HCT116 (cell line): ENCODE results near the gene PCDH9. TPM values are rescaled to one million over a fixed set of nuclear protein-coding genes. Genes with fewer than 3 reads are reported as not detected.

ENCODE experiments used
- ATAC-seq: fragments of 200-7000 bp; cut with Tn5 transposase; 2 replicates; pipeline ENCODE4 v1.9.1; 2020; ENCODE audit warnings: mild to moderate bottlenecking, moderate library complexity
- BruUV-seq: library from RNA; stranded (reverse); fragments of 400-500 nt; replicated peaks from 2 replicates; lab custom pipeline; 2021; lab: Mats Ljungman, UMichigan
- CTCF ChIA-PET: fragments of 300-600 bp; sonication (Branson Sonifier 250); formaldehyde crosslinking; loops from one replicate; lab custom pipeline; 2021; ENCODE audit warnings: antibody characterized with exemption; lab: Charles Lee
- POLR2A ChIA-PET: fragments of 300-600, 350-600 bp; sonication (Branson Sonifier 250); formaldehyde crosslinking; loops from one replicate; lab custom pipeline; 2021; ENCODE audit warnings: antibody characterized with exemption; lab: Charles Lee
- RAD21 ChIA-PET, 2 experiments: fragments of 300-600 bp; sonication (Branson Sonifier 250); formaldehyde crosslinking; loops; one replicate each; lab custom pipeline; 2023; ENCODE audit warnings: low total read pairs in 2 of 2; ENCODE audit not compliant: uncharacterized antibody in 2 of 2, unreplicated experiment in 2 of 2, low non-redundant PET in 1 of 2; lab: Charles Lee
- DNase-seq: peaks from one replicate; pipeline ENCODE4 v3.0.0-alpha.2; 2010; ENCODE audit warnings: low read depth, low spot score
- H2AFZ ChIP-seq: fragments of 200-600 bp; shearing (Covaris generic), sonication (generic); 2 replicates; pipeline ENCODE4 v1.6.1; 2017; ENCODE audit warnings: low read depth, mixed run types, mixed read lengths, antibody characterized with exemption, low read length; ENCODE audit not compliant: poor library complexity, severe bottlenecking
- H3K27ac ChIP-seq: 2 replicates; pipeline ENCODE4 v1.5.1; 2012; ENCODE audit warnings: low read depth, low read length
- H3K27me3 ChIP-seq: fragments of 200-600 bp; sonication (generic); 2 replicates; pipeline ENCODE4 v1.6.1; 2016; ENCODE audit warnings: mixed run types, low read length, mixed read lengths; ENCODE audit not compliant: insufficient read depth
- H3K36me3 ChIP-seq, 2 experiments: fragments of 200-500 bp in 1 of 2; fragments of 200-600 bp in 1 of 2; sonication (Bioruptor generic) in 1 of 2; sonication (generic) in 1 of 2; 2 replicates each; pipeline versions ENCODE4 v1.5.1 to v1.6.1; 2014 to 2016; ENCODE audit warnings: low read length in 2 of 2, inconsistent platforms in 1 of 2, mixed read lengths in 1 of 2, mixed run types in 1 of 2; ENCODE audit not compliant: insufficient read depth in 2 of 2, control insufficient read depth in 1 of 2
- H3K4me1 ChIP-seq, 2 experiments: fragments of 200-600 bp in 1 of 2; sonication (generic) in 1 of 2; 2 replicates each; pipeline versions ENCODE4 v1.5.1 to v1.6.1; 2012 to 2017; ENCODE audit warnings: low read length in 2 of 2, inconsistent platforms in 1 of 2, mild to moderate bottlenecking in 1 of 2, mixed read lengths in 1 of 2, mixed run types in 1 of 2, moderate library complexity in 1 of 2; ENCODE audit not compliant: insufficient read depth in 2 of 2, control insufficient read depth in 1 of 2
- H3K4me2 ChIP-seq: fragments of 200-600 bp; sonication (generic); 2 replicates; pipeline ENCODE4 v1.6.1; 2017; ENCODE audit warnings: mixed run types, low read length, mixed read lengths
- H3K4me3 ChIP-seq, 2 experiments: fragments of 200-600 bp in 1 of 2; sonication (generic) in 1 of 2; replicated peaks in 1 of 2; 2 replicates each; pipeline ENCODE4 v1.5.1; 2011 to 2016; ENCODE audit warnings: low read length in 2 of 2, control low read depth in 1 of 2, low read depth in 1 of 2, mild to moderate bottlenecking in 1 of 2, mixed read lengths in 1 of 2, mixed run types in 1 of 2
- H3K79me2 ChIP-seq: fragments of 200-600 bp; sonication (generic); 2 replicates; pipeline ENCODE4 v1.6.1; 2017; ENCODE audit warnings: mild to moderate bottlenecking, mixed run types, low read length, moderate library complexity, mixed read lengths; ENCODE audit not compliant: insufficient read depth
- H3K9ac ChIP-seq: fragments of 200-600 bp; sonication (generic); 2 replicates; pipeline ENCODE4 v1.6.1; 2016; ENCODE audit warnings: low read length, mixed read lengths
- H3K9me2 ChIP-seq: fragments of 200-600 bp; sonication (generic), shearing (Covaris generic); 2 replicates; pipeline ENCODE4 v1.6.1; 2017; ENCODE audit warnings: mixed run types, mild to moderate bottlenecking, moderate library complexity; ENCODE audit not compliant: insufficient read depth
- H3K9me3 ChIP-seq, 2 experiments: fragments of 200-500 bp in 1 of 2; fragments of 200-600 bp in 1 of 2; sonication (Bioruptor generic) in 1 of 2; sonication (generic) in 1 of 2; 2 replicates each; pipeline ENCODE4 v1.6.1; 2014 to 2017; ENCODE audit warnings: low read length in 2 of 2, mixed read lengths in 2 of 2, inconsistent platforms in 1 of 2, low read depth in 1 of 2, mild to moderate bottlenecking in 1 of 2, mixed run types in 1 of 2, moderate library complexity in 1 of 2; ENCODE audit not compliant: control insufficient read depth in 1 of 2, insufficient read depth in 1 of 2
- H4K20me1 ChIP-seq: fragments of 200-600 bp; sonication (generic), shearing (Covaris generic); 2 replicates; pipeline ENCODE4 v1.6.1; 2017; ENCODE audit warnings: mixed run types, mild to moderate bottlenecking, moderate library complexity; ENCODE audit not compliant: insufficient read depth
- CBX3 ChIP-seq: IDR thresholded peaks from 2 replicates; pipeline ENCODE4 v1.6.1; 2012; ENCODE audit warnings: low read depth
- CEBPB ChIP-seq: IDR thresholded peaks from 2 replicates; pipeline ENCODE4 v1.6.1; 2012; ENCODE audit warnings: low read depth
- CTCF ChIP-seq, 3 experiments: fragments of 200-600 bp in 1 of 3; sonication (generic) in 1 of 3; IDR thresholded peaks in 2 of 3; conservative IDR thresholded peaks in 1 of 3; 2 replicates each; pipeline ENCODE4 v1.5.1; 2012 to 2017; ENCODE audit warnings: low read depth in 2 of 3, low read length in 2 of 3, antibody characterized with exemption in 1 of 3, borderline replicate concordance in 1 of 3, control low read depth in 1 of 3, mild to moderate bottlenecking in 1 of 3, mixed read lengths in 1 of 3, mixed run types in 1 of 3, moderate library complexity in 1 of 3; ENCODE audit not compliant: insufficient read depth in 1 of 3
- EGR1 ChIP-seq: IDR thresholded peaks from 2 replicates; pipeline ENCODE4 v1.6.1; 2012; ENCODE audit warnings: low read depth
- ELF1 ChIP-seq: IDR thresholded peaks from 2 replicates; pipeline ENCODE4 v1.6.1; 2012; ENCODE audit warnings: low read depth, borderline replicate concordance
- EZH2 ChIP-seq: fragments of 200-600 bp; sonication (generic); IDR thresholded peaks from 2 replicates; pipeline ENCODE4 v1.6.1; 2017; ENCODE audit warnings: antibody characterized with exemption, mixed run types
- EZH2phosphoT487 ChIP-seq: fragments of 200-600 bp; IDR thresholded peaks from 2 replicates; pipeline ENCODE4 v1.6.1; 2018; ENCODE audit warnings: antibody characterized with exemption, borderline replicate concordance
- SIN3A ChIP-seq: IDR thresholded peaks from 2 replicates; pipeline ENCODE4 v1.6.1; 2012; ENCODE audit warnings: low read depth
- SRF ChIP-seq: IDR thresholded peaks from 2 replicates; pipeline ENCODE4 v1.6.1; 2012; ENCODE audit warnings: low read depth
- TCF7L2 ChIP-seq: IDR thresholded peaks from 2 replicates; pipeline ENCODE4 v1.7.0; 2011; ENCODE audit warnings: borderline replicate concordance, inconsistent platforms; ENCODE audit not compliant: insufficient read depth, insufficient read length; ENCODE audit errors: extremely low read depth
- YY1 ChIP-seq: IDR thresholded peaks from 2 replicates; pipeline ENCODE4 v1.6.1; 2011; ENCODE audit warnings: low read length, low read depth, moderate library complexity, mild to moderate bottlenecking; ENCODE audit not compliant: insufficient replicate concordance; ENCODE audit errors: extremely low read depth
- ZFX ChIP-seq: fragments of 450-650 bp; IDR thresholded peaks from 2 replicates; pipeline ENCODE4 v1.6.1; 2017
- ZNF274 ChIP-seq: fragments of 200-500 bp; sonication (Bioruptor generic); IDR thresholded peaks from 2 replicates; pipeline ENCODE4 v1.6.1; 2014; ENCODE audit warnings: mild to moderate bottlenecking, low read depth, low read length, inconsistent platforms
- intact Hi-C: fragments of 100-400 bp; cut with micrococcal nuclease; formaldehyde crosslinking; loops from 2 replicates; pipeline ENCODE4 v1.10.0; 2022
- total RNA-seq: library from RNA; stranded (reverse); gene quantifications from one replicate; pipeline ENCODE4 v1.2.1, GENCODE V29; 2021; ENCODE audit not compliant: unreplicated experiment
- TF ChIP-seq, protein P1 (sequence below): IDR thresholded peaks from 2 replicates; pipeline ENCODE4 v1.6.1; 2012
- TF ChIP-seq, protein P2 (sequence below): IDR thresholded peaks from 2 replicates; pipeline ENCODE4 v1.6.1; 2012

The PCDH9 gene
- total RNA-seq, 1 experiment from 2014 or later: 0.02 TPM

- no peak overlapping the region for H3K9ac ChIP-seq
- DNase-seq (no peak), ATAC-seq (no peak)
- intact Hi-C loops: no loop called here
- H3K9me2 ChIP-seq: no peaks in the 10 kb centered on the region
- POLR2A ChIA-PET: no interaction called here
- no peak overlapping the region for H2AFZ ChIP-seq
- CTCF ChIA-PET: no interaction called here
- H3K4me3 ChIP-seq: no peak overlapping the region
- H3K9me3 ChIP-seq: no peaks in the 10 kb centered on the region
- H3K4me2 ChIP-seq: no peak overlapping the region
- BruUV-seq: no TSS peak
- no peaks in the 10 kb centered on the region for H3K36me3 ChIP-seq
- no peak overlapping the region for H3K27ac ChIP-seq
- no peaks in the 10 kb centered on the region for H3K79me2 ChIP-seq
- no peaks in the 10 kb centered on the region for H4K20me1 ChIP-seq
- RAD21 ChIA-PET: no interaction called here
- no peak for TF ChIP-seq EGR1
- TF ChIP-seq SRF: no peak
- no peak for TF ChIP-seq EZH2phosphoT487
- TF ChIP-seq TCF7L2: no peak
- no peak for TF ChIP-seq ZNF274
- TF ChIP-seq, protein P1, sequence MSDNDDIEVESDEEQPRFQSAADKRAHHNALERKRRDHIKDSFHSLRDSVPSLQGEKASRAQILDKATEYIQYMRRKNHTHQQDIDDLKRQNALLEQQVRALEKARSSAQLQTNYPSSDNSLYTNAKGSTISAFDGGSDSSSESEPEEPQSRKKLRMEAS: no peak
- no peak for TF ChIP-seq EZH2
- no peak for TF ChIP-seq CTCF (IDR thresholded peaks at IDR 0.05 in 2 of 3, conservative IDR thresholded peaks at IDR 0.05 in 1 of 3; ENCODE audit: borderline replicate concordance in 1 of 3, insufficient read depth in 1 of 3, low read depth in 2 of 3, low read length in 2 of 3)
- TF ChIP-seq, all 23 proteins: peak for 0
- Histone ChIP-seq H3K4me1 (no peaks in the 10 kb centered on the region), H3K27me3 (no peaks in the 10 kb centered on the region)
Measured at GRCh38 chr13:66896933-66897332, 333.2 kb downstream of the PCDH9 start.

DNA sequence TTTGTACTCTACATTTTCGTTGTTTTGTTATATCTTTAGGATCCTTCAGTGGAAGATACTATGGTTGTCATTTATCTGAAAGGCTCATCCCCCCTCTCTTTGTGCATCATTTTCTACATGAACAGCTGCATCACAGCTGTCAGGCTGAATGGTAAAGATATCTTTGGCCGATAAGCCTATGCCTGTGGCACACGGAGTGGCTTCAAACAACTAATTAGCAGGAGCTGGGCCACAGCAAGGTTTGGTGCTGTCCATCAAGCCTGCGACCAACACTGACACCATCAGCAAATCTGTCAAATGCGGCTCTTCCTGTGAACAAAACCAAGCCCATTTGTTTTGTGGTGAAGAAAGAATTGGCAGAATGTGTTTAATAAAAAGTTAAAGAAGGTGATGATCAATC is 334.4 kb downstream of the PCDH9 start:
- H3K4me2 ChIP-seq: no peak overlapping the region
- ChIA-PET RAD21 (no interaction called here), POLR2A (no interaction called here), CTCF (no interaction called here)
- H3K79me2 ChIP-seq: no peaks in the 10 kb centered on the region
- no peak overlapping the region for H2AFZ ChIP-seq
- H3K27ac ChIP-seq: no peak overlapping the region
- H4K20me1 ChIP-seq: no peaks in the 10 kb centered on the region
- H3K27me3 ChIP-seq: no peaks in the 10 kb centered on the region
- H3K9ac ChIP-seq: no peak overlapping the region
- no peak for ATAC-seq
- no peaks in the 10 kb centered on the region for H3K9me2 ChIP-seq
- BruUV-seq: no TSS peak
- no peaks in the 10 kb centered on the region for H3K4me1 ChIP-seq
- DNase-seq: no peak
- no peak overlapping the region for H3K4me3 ChIP-seq
- intact Hi-C loops: no loop called here
- no peaks in the 10 kb centered on the region for H3K9me3 ChIP-seq
- H3K36me3 ChIP-seq: no peaks in the 10 kb centered on the region
- TF ChIP-seq CEBPB (no peak), CBX3 (no peak), EGR1 (no peak), SIN3A (no peak), YY1 (no peak), ELF1 (no peak), ZFX (no peak), TCF7L2 (no peak)
- TF ChIP-seq, protein P1: no peak
- TF ChIP-seq, protein P2, sequence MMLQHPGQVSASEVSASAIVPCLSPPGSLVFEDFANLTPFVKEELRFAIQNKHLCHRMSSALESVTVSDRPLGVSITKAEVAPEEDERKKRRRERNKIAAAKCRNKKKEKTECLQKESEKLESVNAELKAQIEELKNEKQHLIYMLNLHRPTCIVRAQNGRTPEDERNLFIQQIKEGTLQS: no peak
